Mucosa of descending colon (tissue), 3 donors: ENCODE measurements around the gene CCDC17. TPM values are rescaled to one million over a fixed set of nuclear protein-coding genes. Genes with fewer than 3 reads are reported as not detected.

Experiments
- ATAC-seq: fragments of 200-7000 bp; cut with Tn5 transposase; one replicate; pipeline ENCODE4 v1.9.1; 2020; ENCODE audit warnings: mild to moderate bottlenecking, moderate library complexity
- DNase-seq, 3 donors: peaks; one replicate each; pipeline ENCODE4 v3.0.0-alpha.2; 2020
- H3K36me3 ChIP-seq: fragments of 200-600 bp; one replicate; pipeline ENCODE4 v1.8.0; 2021; ENCODE audit warnings: low read depth, mild to moderate bottlenecking
- H3K4me1 ChIP-seq: fragments of 200-600 bp; one replicate; pipeline ENCODE4 v1.8.0; 2021; ENCODE audit warnings: low read depth, mild to moderate bottlenecking
- H3K4me3 ChIP-seq: fragments of 200-600 bp; one replicate; pipeline ENCODE4 v1.8.0; 2021; ENCODE audit warnings: mild to moderate bottlenecking
- H3K9me3 ChIP-seq: fragments of 200-600 bp; one replicate; pipeline ENCODE4 v1.8.0; 2021; ENCODE audit warnings: mild to moderate bottlenecking
- CTCF ChIP-seq: fragments of 200-600 bp; IDR thresholded peaks from one replicate; pipeline ENCODE4 v1.8.0; 2022; ENCODE audit warnings: antibody characterized with exemption, mild to moderate bottlenecking
- intact Hi-C, 2 donors: fragments of 100-400 bp; cut with DNase I in 1 of 2; cut with micrococcal nuclease in 1 of 2; formaldehyde crosslinking; loops; one replicate each; pipeline versions ENCODE4 v1.11.0 to v1.11.1; 2022; cut with DNase I, micrococcal nuclease
- total RNA-seq, 3 donors: library from RNA; stranded (reverse); fragmentation: NEBNext Ultra II Directional in 2 of 3; extraction: Animal tissue kit (Norgen Biotek cat#: 25700) in 2 of 3; gene quantifications; one replicate each; pipeline versions ENCODE4 v1.2.1 to v1.2.4, GENCODE V29; 2021 to 2023
- donor health status: DM: no; HTN: no; CAD: no; lungs with moderate emphysema.
- donor health status: DM: no; HTN: no; CAD: no.
- donor health status: DM: no; HTN: yes; CAD: no.

CCDC17 gene
- total RNA-seq, 3 donors from 2014 or later, result 4.1 to 6.8 (median 6.0) TPM

GRCh38 chr1:45585110-45585426 is 38.8 kb downstream of the CCDC17 start:
- intact Hi-C loops, result no loop called here

GRCh38 chr1:45584351-45585109 is 39.3 kb downstream of the CCDC17 start:
- peaks cover 19% of the 10 kb centered on the region for H3K4me1 ChIP-seq
- TF ChIP-seq CTCF, result no peak
- H3K36me3 ChIP-seq, result no peaks in the 10 kb centered on the region
- peak; percentile 92 to 93 (median 92) for DNase-seq
- H3K9me3 ChIP-seq, result no peaks in the 10 kb centered on the region
- H3K4me3 ChIP-seq, result peak overlapping the region; percentile 83
- intact Hi-C loops, result no loop called here
- peak; percentile 82 for ATAC-seq

More at GRCh38 chr1:45585110-45585426, 38.8 kb downstream of the CCDC17 start:
- no peaks in the 10 kb centered on the region for H3K36me3 ChIP-seq
- peaks cover 19% of the 10 kb centered on the region for H3K4me1 ChIP-seq
- H3K4me3 ChIP-seq, result peak overlapping the region; percentile 83
- ATAC-seq (no peak), DNase-seq (no peak)
- no peaks in the 10 kb centered on the region for H3K9me3 ChIP-seq
- no peak for TF ChIP-seq CTCF

GRCh38 chr1:45583666-45584350 is 40.0 kb downstream of the CCDC17 start, which contains the start of gene NASP:
Gene NASP, plus strand, starts transcription at chr1:45584041. Its CDS starts 106 bp downstream, at chr1:45584147.
- no peaks in the 10 kb centered on the region for H3K36me3 ChIP-seq
- TF ChIP-seq CTCF, result no peak
- DNase-seq, result peak; percentile 93 to 95 (median 94)
- H3K4me1 ChIP-seq, result peaks cover 19% of the 10 kb centered on the region
- no peaks in the 10 kb centered on the region for H3K9me3 ChIP-seq
- intact Hi-C loops, result no loop called here
- peak; percentile 84 for ATAC-seq
- peak within 1 kb of the TSS; percentile 83 for H3K4me3 ChIP-seq

- Histone ChIP-seq H3K4me3 (peak overlapping the region; percentile 83), H3K4me1 (peaks cover 19% of the 10 kb centered on the region), H3K9me3 (no peaks in the 10 kb centered on the region), H3K36me3 (no peaks in the 10 kb centered on the region)
- DNase-seq (peak; percentile 94 to 97 (median 96)), ATAC-seq (peak; percentile 86)
- no peak for TF ChIP-seq CTCF
- intact Hi-C loops, result no loop called here
Measured at GRCh38 chr1:45583264-45583665, 40.6 kb downstream of the CCDC17 start.

- intact Hi-C loops, result loop anchor here (5.0 to 10.0 kb wide), 4 partner anchors 57 to 219 kb away; no protein-coding TSS in a partner anchor
- H3K36me3 ChIP-seq, result no peaks in the 10 kb centered on the region
- no peaks in the 10 kb centered on the region for H3K4me1 ChIP-seq
- DNase-seq (no peak), ATAC-seq (no peak)
- no peaks in the 10 kb centered on the region for H3K9me3 ChIP-seq
- TF ChIP-seq CTCF, result no peak
- H3K4me3 ChIP-seq, result no peak overlapping the region
Measured at GRCh38 chr1:45574105-45574626, 49.7 kb downstream of the CCDC17 start.
